DLD1 (cell line): Measurements from ENCODE around the gene CRISPLD2.

ENCODE experiments used
- in situ Hi-C: cut with HindIII; loops from 2 replicates; pipeline ENCODE4 v1.10.0; 2017; ENCODE audit warnings: low sequenced_read_pairs

Gene CRISPLD2

DNA sequence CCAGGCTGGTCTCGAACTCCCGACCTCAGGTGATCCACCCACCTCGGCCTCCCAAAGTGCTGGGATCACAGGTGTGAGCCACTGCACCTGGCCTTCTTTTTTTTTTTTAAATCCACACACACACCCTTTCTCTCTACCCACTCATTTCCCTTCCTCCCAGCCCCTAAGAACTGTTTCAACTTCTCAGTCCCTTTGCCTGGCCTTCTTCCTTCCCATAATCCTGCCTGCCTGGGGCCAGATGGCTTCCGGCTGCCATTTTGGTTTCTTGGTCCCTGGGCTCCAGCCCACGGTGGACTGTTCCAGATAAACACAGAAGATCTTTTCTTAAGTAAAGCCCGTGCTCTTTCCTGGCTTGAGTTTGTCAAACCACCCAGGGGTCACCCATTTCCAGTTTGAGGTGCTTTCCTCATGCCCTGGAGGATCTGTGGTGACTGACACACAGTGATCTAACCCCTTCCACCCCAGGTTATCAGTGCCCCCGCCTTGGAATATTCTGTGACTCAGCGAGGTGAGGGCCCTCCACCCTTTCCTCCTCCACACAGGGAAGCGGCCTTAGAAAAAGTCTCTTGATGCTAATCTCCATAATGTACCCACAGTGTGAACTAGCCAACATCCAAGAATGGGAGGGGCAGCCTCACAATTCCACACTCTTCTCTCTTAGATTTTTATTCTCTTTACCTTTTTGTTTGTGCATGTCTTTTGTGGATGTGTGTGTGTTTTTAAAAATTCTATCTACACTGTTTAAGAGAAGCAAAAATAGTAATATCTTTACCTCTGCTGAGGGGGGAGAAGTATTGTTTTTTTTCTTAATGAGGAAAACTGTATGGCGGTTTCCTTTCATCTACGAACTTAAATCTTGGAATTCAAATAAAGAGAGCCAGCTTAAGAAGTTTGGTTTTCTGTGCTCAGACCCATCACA, 60.0 kb downstream of the CRISPLD2 start:
- in situ Hi-C loops = no loop called here

DNA sequence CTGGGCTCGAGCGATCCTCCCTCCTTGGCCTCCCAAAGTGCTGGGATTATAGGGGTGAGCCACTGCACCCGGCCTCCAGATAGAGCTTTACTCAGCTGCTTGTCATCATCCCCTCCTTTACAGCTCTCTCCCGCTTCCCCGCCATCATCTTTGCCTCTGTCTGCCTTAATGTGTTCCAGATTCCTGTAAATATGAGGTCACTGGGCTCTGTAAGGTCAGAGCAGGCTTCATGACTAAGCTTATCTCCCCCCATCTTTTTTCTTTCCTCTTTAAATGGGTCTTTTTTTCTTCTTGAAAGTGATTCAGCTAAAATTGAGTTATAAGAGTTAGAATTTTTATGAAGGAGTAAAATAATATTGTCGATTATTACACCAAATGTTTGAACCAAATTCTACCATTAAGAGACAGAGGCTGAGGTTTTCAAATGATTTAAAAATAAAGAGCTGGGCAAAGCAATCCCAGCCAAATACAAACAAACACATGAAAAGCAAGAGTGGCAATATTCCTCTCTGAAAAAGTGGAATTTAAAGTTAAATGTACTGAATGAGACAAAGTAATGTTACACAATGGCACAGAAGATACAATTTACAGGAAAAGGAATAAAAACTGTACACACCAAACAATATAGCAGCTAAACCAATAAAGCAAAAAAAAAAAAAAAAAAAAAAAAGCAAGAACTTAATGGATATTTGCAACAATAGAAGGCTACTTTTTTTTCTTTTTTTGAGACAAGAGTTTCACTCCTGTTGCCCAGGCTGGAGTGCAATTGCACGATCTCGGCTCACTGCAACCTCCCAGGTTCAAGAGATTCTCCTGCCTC, 62.1 kb downstream of the CRISPLD2 start:
- in situ Hi-C loops = no loop called here

- in situ Hi-C loops = no loop called here
These were observed 63.5 kb downstream of the CRISPLD2 start for GRCh38 chr16:84883301-84883700.

- in situ Hi-C loops = no loop called here
These were observed 64.4 kb downstream of the CRISPLD2 start for GRCh38 chr16:84884246-84884595.

- in situ Hi-C loops = loop anchor here (5.0 kb wide), 1 partner anchor 43 kb away; no protein-coding TSS in a partner anchor
These were observed 65.0 kb downstream of the CRISPLD2 start for GRCh38 chr16:84884596-84885341.

GRCh38 chr16:84885342-84885910, 65.6 kb downstream of the CRISPLD2 start:
- in situ Hi-C loops = loop anchor here (5.0 kb wide), 1 partner anchor 42 kb away; no protein-coding TSS in a partner anchor

- in situ Hi-C loops = loop anchor here (5.0 kb wide), 1 partner anchor 41 kb away; no protein-coding TSS in a partner anchor
These were observed 66.8 kb downstream of the CRISPLD2 start for GRCh38 chr16:84886497-84887090.

- in situ Hi-C loops = loop anchor here (5.0 kb wide), 1 partner anchor 40 kb away; no protein-coding TSS in a partner anchor
These were observed 67.4 kb downstream of the CRISPLD2 start for GRCh38 chr16:84887207-84887606.

GRCh38 chr16:84888450-84888849, 68.7 kb downstream of the CRISPLD2 start:
- in situ Hi-C loops = loop anchor here (5.0 kb wide), 1 partner anchor 39 kb away; no protein-coding TSS in a partner anchor

DNA sequence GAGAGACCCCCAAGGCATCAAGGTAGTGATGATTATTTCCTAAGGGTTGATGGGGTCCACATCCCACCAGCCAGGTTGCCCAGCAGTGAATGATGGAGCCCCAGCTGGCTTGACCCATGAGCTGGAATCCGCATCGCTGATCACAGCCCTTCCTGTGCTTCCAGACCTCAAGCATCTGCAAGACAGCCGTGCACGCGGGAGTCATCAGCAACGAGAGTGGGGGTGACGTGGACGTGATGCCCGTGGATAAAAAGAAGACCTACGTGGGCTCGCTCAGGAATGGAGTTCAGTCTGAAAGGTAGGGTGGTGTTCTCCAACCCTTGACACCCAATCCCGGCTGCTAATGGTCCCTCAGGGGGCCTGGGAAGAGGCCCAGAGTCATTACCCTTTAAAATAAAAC, 69.3 kb downstream of the CRISPLD2 start:
- in situ Hi-C loops = loop anchor here (5.0 kb wide), 1 partner anchor 38 kb away; no protein-coding TSS in a partner anchor

DNA sequence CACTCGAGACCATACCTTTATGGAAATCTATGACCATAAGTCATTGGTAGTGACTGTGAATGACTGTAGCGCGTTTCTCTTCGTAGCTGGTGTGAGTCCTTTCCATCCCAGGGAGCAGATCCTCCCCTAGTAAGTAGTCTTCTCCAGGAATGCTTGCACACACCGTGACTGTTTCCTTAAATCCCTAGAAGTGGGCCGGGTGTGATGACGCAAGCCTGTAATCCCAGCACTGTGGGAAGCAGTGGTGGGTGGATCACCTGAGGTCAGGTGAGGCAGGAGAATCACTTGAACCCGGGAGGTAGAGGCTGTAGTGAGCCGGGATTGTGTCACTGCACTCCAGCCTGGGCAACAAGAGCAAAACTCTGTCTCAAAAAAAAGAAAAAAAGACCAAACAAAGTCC, 70.6 kb downstream of the CRISPLD2 start:
- in situ Hi-C loops = no loop called here

GRCh38 chr16:84891149-84891795, 71.5 kb downstream of the CRISPLD2 start:
- in situ Hi-C loops = no loop called here

DNA sequence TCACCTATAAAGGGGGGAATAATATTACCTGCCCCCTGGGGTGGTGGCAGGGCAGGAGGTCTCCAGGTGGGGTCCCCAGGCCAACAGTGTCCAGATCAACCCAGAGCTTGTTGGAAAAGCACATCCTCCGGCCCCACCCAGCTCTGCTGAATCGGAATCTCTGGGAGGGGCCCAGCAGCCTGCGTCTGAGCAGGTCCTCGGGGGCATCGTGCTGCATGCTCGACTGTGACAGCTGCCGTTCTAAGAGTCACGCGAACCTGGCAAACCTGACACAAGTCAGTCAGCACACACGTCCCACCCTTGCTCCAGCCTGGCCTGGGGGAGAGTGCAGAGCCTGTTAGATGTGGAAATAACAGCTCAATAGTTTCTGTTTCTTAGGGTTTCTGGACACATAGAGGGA, 72.3 kb downstream of the CRISPLD2 start:
- in situ Hi-C loops = no loop called here

GRCh38 chr16:84893467-84893848, 73.7 kb downstream of the CRISPLD2 start:
- in situ Hi-C loops = no loop called here

DNA sequence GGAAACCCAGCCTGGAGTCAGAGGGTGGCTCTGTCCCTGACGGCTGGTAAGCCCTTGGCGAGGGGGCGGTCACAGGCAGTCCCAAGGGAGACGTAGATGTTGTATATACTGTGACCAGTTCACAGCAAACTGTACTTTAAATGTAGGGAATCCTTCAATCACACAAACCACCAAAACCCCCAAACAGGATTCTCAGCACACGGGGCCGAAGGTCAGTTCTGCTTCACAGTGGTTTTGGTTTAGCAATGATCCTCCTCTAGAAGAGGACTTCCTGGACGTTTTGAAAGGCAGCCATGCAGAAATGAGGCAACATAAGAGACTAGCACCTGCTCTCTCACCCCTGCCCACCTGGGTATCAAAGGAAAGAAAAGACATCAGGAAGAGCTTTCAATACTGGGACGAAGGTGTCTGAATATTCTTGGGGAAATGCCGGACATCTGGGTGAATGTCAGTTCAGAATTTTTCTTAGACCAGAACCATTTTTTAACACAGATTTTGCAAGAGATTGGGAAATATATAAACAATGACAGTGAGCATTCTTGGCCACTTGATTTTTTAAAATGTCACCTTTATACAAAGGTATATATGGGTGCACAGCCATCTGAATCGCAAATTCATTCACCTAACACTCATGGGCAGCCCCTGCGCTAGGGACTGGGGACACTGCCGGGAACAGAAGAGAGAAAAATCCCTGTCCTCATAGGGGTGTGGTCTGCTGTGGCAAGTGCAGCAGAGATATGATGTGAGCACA, 74.2 kb downstream of the CRISPLD2 start:
- in situ Hi-C loops = no loop called here

- in situ Hi-C loops = no loop called here
These were observed 75.2 kb downstream of the CRISPLD2 start for GRCh38 chr16:84895016-84895415.

DNA sequence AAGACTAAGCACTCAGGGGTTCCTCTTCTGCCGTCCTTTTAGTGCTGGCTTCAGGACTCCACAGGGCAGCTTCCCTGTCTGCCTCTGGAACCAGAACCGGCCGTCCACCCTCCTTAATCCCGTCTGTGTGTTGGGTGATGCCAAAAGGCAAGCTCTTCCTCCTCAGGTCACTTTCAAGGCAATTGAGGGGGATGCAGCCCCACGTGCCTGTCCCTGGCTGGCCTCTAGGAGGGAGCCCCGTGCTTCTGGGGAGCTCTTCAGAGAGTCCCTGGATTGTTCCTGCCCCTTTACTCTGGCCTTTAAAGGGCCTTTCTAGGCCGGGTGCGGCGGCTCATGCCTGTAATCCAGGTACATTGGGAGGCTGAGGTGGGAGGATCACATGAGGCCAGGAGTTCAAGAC, 77.1 kb downstream of the CRISPLD2 start:
- in situ Hi-C loops = no loop called here

DNA sequence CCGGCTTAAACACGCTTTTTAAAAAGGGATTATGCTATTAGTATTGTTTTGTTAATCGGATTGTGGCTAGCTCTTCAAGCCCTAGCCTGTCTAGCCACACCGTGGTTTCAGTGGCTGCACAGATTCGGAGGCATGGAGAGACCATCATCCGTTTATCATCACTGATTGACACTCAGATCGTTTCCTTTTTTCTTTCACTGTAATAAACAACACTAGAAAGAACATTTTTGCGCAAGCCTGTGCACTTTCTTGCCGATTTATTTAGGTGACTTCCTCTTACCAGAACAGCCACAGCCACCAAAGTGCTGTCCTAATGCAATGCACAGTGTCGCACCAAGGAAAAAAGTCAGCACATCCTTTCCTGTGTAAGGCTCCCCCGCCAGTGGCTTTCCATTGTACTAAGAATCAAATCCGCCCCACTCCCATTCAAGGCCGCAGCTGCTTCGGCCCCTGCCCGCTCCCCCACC, 78.2 kb downstream of the CRISPLD2 start:
- in situ Hi-C loops = no loop called here

DNA sequence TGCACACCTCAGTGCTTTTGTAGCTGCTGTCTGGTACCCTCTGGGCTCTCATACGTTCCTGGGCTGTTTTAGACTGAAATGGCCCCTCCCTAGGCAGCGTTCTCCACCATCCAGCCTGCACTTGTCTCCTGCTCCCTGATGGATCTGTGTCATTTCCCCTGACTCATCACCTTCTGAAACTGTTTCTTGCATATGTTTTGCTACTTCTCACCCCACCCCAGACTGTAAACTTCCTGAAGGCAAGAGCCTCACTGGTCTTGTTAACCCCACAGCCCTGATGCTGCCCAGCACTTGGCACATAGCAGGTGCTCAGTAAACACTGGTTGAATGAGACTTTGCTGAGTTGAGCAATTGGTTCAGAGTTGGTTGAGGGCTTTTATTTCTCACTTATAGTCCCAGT, 78.7 kb downstream of the CRISPLD2 start:
- in situ Hi-C loops = no loop called here
